H1 (cell line): ENCODE data around the gene CPPED1. TPM values are rescaled to one million over a fixed set of nuclear protein-coding genes. Genes with fewer than 3 reads are reported as not detected.

Experiments used
- CTCF ChIA-PET: fragments of 300-600 bp; sonication (Branson Sonifier 250); formaldehyde crosslinking; loops from one replicate; lab custom pipeline; 2021; ENCODE audit not compliant: partially characterized antibody; lab: Charles Lee
- POLR2A ChIA-PET: fragments of 300-600 bp; sonication (Branson Sonifier 250); formaldehyde crosslinking; loops from one replicate; lab custom pipeline; 2021; ENCODE audit warnings: inconsistent platforms; ENCODE audit not compliant: partially characterized antibody; lab: Charles Lee
- DNase-seq, 2 experiments: peaks; one replicate each; pipeline versions ENCODE4 v3.0.0 to v3.0.0-alpha.2; 2010 to 2022; ENCODE audit warnings: low spot score in 2 of 2, low read depth in 1 of 2, mixed read lengths in 1 of 2
- FAIRE-seq: peaks from 2 replicates; lab custom pipeline; 2011; peaks lifted over from hg19 to GRCh38; lab: Jason Lieb, UNC
- H2AFZ ChIP-seq: 2 replicates; pipeline ENCODE4 v1.8.1; 2012; ENCODE audit warnings: low read length, inconsistent platforms
- H2AK5ac ChIP-seq: 2 replicates; pipeline ENCODE4 v1.6.1; 2013; ENCODE audit warnings: low read depth, low read length
- H2BK120ac ChIP-seq: replicated peaks from 2 replicates; pipeline ENCODE3; 2013; ENCODE audit warnings: low read depth, low read length, inconsistent platforms
- H2BK12ac ChIP-seq: 2 replicates; pipeline ENCODE4 v1.6.1; 2013; ENCODE audit warnings: low read depth, low read length
- H2BK15ac ChIP-seq: 2 replicates; pipeline ENCODE4 v1.6.1; 2013; ENCODE audit warnings: low read length
- H2BK20ac ChIP-seq: 2 replicates; pipeline ENCODE4 v1.6.1; 2013; ENCODE audit warnings: low read length
- H2BK5ac ChIP-seq: 2 replicates; pipeline ENCODE4 v1.6.1; 2013; ENCODE audit warnings: low read depth, low read length
- H3K14ac ChIP-seq: 2 replicates; pipeline ENCODE4 v1.6.1; 2013; ENCODE audit warnings: inconsistent platforms; ENCODE audit not compliant: insufficient read length
- H3K18ac ChIP-seq: 2 replicates; pipeline ENCODE4 v1.6.1; 2013; ENCODE audit warnings: low read length; ENCODE audit errors: extremely low read depth
- H3K23ac ChIP-seq: 2 replicates; pipeline ENCODE4 v1.6.1; 2013; ENCODE audit warnings: inconsistent platforms; ENCODE audit not compliant: insufficient read length
- H3K23me2 ChIP-seq: 2 replicates; pipeline ENCODE4 v1.6.1; 2013; ENCODE audit warnings: low read depth, low read length
- H3K27ac ChIP-seq: 2 replicates; pipeline ENCODE4 v1.6.1; 2011; ENCODE audit warnings: low read depth, low read length, inconsistent platforms
- H3K27me3 ChIP-seq, 4 experiments: replicated peaks in 1 of 4; 1 replicate in 1 of 4; 2 replicates in 3 of 4; pipeline versions ENCODE4 v1.6.1 to v1.8.1; 2011 to 2013; ENCODE audit warnings: low read length in 3 of 4, mild to moderate bottlenecking in 3 of 4, inconsistent platforms in 2 of 4, mixed read lengths in 2 of 4, moderate library complexity in 1 of 4; ENCODE audit not compliant: control insufficient read depth in 3 of 4, insufficient read depth in 3 of 4; ENCODE audit errors: extremely low read depth in 1 of 4
- H3K36me3 ChIP-seq, 4 experiments: 2 replicates each; pipeline versions ENCODE4 v1.6.1 to v1.8.1; 2011 to 2013; ENCODE audit warnings: mild to moderate bottlenecking in 4 of 4, low read length in 3 of 4, moderate library complexity in 2 of 4, control low read depth in 1 of 4, inconsistent platforms in 1 of 4; ENCODE audit not compliant: insufficient read depth in 4 of 4, control insufficient read depth in 2 of 4
- H3K4ac ChIP-seq: replicated peaks from 2 replicates; pipeline ENCODE3; 2013; ENCODE audit warnings: low read length, low read depth, mixed read lengths, inconsistent platforms; ENCODE audit not compliant: insufficient read length
- H3K4me1 ChIP-seq, 4 experiments: replicated peaks in 1 of 4; 1 replicate in 1 of 4; 2 replicates in 3 of 4; pipeline versions ENCODE4 v1.6.1 to v1.8.1; 2011 to 2013; ENCODE audit warnings: low read length in 3 of 4, inconsistent platforms in 2 of 4, mixed read lengths in 1 of 4; ENCODE audit not compliant: insufficient read depth in 4 of 4, control insufficient read depth in 3 of 4
- H3K4me2 ChIP-seq, 2 experiments: 2 replicates each; pipeline versions ENCODE4 v1.6.1 to v1.8.1; 2011 to 2013; ENCODE audit warnings: low read depth in 2 of 2, low read length in 2 of 2, control low read depth in 1 of 2, inconsistent platforms in 1 of 2, mild to moderate bottlenecking in 1 of 2; ENCODE audit not compliant: insufficient read depth in 1 of 2
- H3K4me3 ChIP-seq, 4 experiments: fragments of 200-600, 300-600 bp in 1 of 4; sonication (generic), shearing (Covaris generic), sonication (Bioruptor Twin) in 1 of 4; 2 replicates each; pipeline versions ENCODE4 v1.5.1 to v1.8.1; 2011 to 2016; ENCODE audit warnings: low read length in 4 of 4, low read depth in 3 of 4, control low read depth in 2 of 4, inconsistent platforms in 2 of 4, mild to moderate bottlenecking in 2 of 4, mixed read lengths in 1 of 4, moderate library complexity in 1 of 4; ENCODE audit not compliant: insufficient read depth in 2 of 4; ENCODE audit errors: extremely low read depth in 1 of 4
- H3K56ac ChIP-seq: replicated peaks from 2 replicates; pipeline ENCODE3; 2013; ENCODE audit warnings: low read depth, mild to moderate bottlenecking, mixed read lengths, low read length, inconsistent platforms; ENCODE audit not compliant: insufficient read length
- H3K79me1 ChIP-seq: 2 replicates; pipeline ENCODE4 v1.6.1; 2013; ENCODE audit warnings: low read depth, low read length, control low read depth
- H3K79me2 ChIP-seq, 2 experiments: 2 replicates each; pipeline versions ENCODE4 v1.6.1 to v1.8.1; 2012 to 2013; ENCODE audit warnings: low read length in 2 of 2, mild to moderate bottlenecking in 2 of 2, inconsistent platforms in 1 of 2; ENCODE audit not compliant: insufficient read depth in 2 of 2, control insufficient read depth in 1 of 2
- H3K9ac ChIP-seq, 4 experiments: replicated peaks in 1 of 4; 1 replicate in 1 of 4; 2 replicates in 3 of 4; pipeline versions ENCODE4 v1.6.1 to v1.8.1; 2011 to 2013; ENCODE audit warnings: low read depth in 3 of 4, low read length in 3 of 4, control low read depth in 2 of 4, mild to moderate bottlenecking in 2 of 4, moderate library complexity in 2 of 4, inconsistent platforms in 1 of 4; ENCODE audit errors: extremely low read depth in 1 of 4
- H3K9me3 ChIP-seq, 2 experiments: 2 replicates each; pipeline versions ENCODE4 v1.6.1 to v1.8.1; 2012 to 2013; ENCODE audit warnings: mild to moderate bottlenecking in 2 of 2, moderate library complexity in 2 of 2, control low read depth in 1 of 2, inconsistent platforms in 1 of 2, low read depth in 1 of 2, low read length in 1 of 2, mixed read lengths in 1 of 2; ENCODE audit not compliant: insufficient read depth in 2 of 2
- H4K20me1 ChIP-seq, 2 experiments: replicated peaks in 1 of 2; 2 replicates each; pipeline versions ENCODE3 to v1.8.1; 2011 to 2013; ENCODE audit warnings: inconsistent platforms in 2 of 2, low read length in 2 of 2, mild to moderate bottlenecking in 1 of 2; ENCODE audit not compliant: insufficient read depth in 2 of 2, control insufficient read depth in 1 of 2
- H4K5ac ChIP-seq: 2 replicates; pipeline ENCODE4 v1.6.1; 2013; ENCODE audit warnings: low read length, low read depth, mixed read lengths, inconsistent platforms; ENCODE audit not compliant: insufficient read length
- H4K8ac ChIP-seq: 2 replicates; pipeline ENCODE4 v1.8.0; 2013; ENCODE audit warnings: mild to moderate bottlenecking, moderate library complexity, low read length, inconsistent platforms; ENCODE audit not compliant: insufficient read depth; ENCODE audit errors: extremely low read depth
- H4K91ac ChIP-seq: replicated peaks from 2 replicates; pipeline ENCODE3; 2013; ENCODE audit warnings: low read length, mixed read lengths, inconsistent platforms; ENCODE audit not compliant: insufficient read length
- CHD1 ChIP-seq: IDR thresholded peaks from 2 replicates; pipeline ENCODE4 v1.6.1; 2012; ENCODE audit warnings: low read depth, low read length, improper control_type of control experiment
- CTBP2 ChIP-seq: IDR thresholded peaks from 2 replicates; pipeline ENCODE4 v1.7.0; 2011; ENCODE audit warnings: borderline replicate concordance, mild to moderate bottlenecking, moderate library complexity, mixed read lengths, low read length; ENCODE audit not compliant: insufficient read depth, insufficient read length
- NRF1 ChIP-seq: IDR thresholded peaks from 2 replicates; pipeline ENCODE4 v1.6.1; 2011; ENCODE audit warnings: mild to moderate bottlenecking, low read depth, low read length, improper control_type of control experiment
- RXRA ChIP-seq: IDR thresholded peaks from 2 replicates; pipeline ENCODE4 v1.6.1; 2011; ENCODE audit warnings: low read depth, mild to moderate bottlenecking, low read length, moderate library complexity; ENCODE audit not compliant: insufficient read depth
- TBP ChIP-seq: IDR thresholded peaks from 2 replicates; pipeline ENCODE4 v1.6.1; 2011; ENCODE audit warnings: low read depth, low read length, improper control_type of control experiment
- TCF12 ChIP-seq: IDR thresholded peaks from 2 replicates; pipeline ENCODE4 v1.6.1; 2011; ENCODE audit warnings: low read depth, mild to moderate bottlenecking, low read length
- TEAD4 ChIP-seq: IDR thresholded peaks from 2 replicates; pipeline ENCODE4 v1.6.1; 2012; ENCODE audit warnings: low read depth, low read length, inconsistent platforms, mixed read lengths
- WGBS, 2 experiments: shearing (Covaris generic) in 1 of 2; methylation state at CpG; one replicate each; pipeline versions ENCODE4 v1.1.6 to v1.1.7; 2013 to 2015; ENCODE audit warnings: low lambda C conversion rate in 2 of 2, mixed read lengths in 2 of 2, inconsistent platforms in 1 of 2, low coverage in 1 of 2, missing lambda C conversion rate in 1 of 2; ENCODE audit not compliant: insufficient replicate concordance in 2 of 2, insufficient coverage in 1 of 2, insufficient read length in 1 of 2; ENCODE audit errors: extremely low coverage in 1 of 2, missing lambda C conversion rate in 1 of 2; 5-methylcytosine and 5-hydroxymethylcytosine counted together
- polyA plus RNA-seq, 7 experiments: library from polyadenylated mRNA; depleted of rRNA in 3 of 7; stranded (reverse) in 5 of 7; unstranded in 2 of 7; fragments of >200 nt in 5 of 7; fragments of 200-250 nt in 2 of 7; gene quantifications; 1 replicate in 5 of 7; 2 replicates in 1 of 7; 4 replicates in 1 of 7; pipeline versions ENCODE4 v1.2.1 to v1.2.3, GENCODE V29; 2011 to 2013; ENCODE audit warnings: missing spikeins in 2 of 7, mixed read lengths in 2 of 7
- total RNA-seq: library from RNA; stranded (reverse); fragmentation: NEBNext Ultra II Directional; extraction: Animal tissue kit (Norgen Biotek cat#: 25700); gene quantifications from 2 replicates; pipeline ENCODE4 v1.2.1, GENCODE V29; 2021
- TF ChIP-seq, protein P1 (sequence below): IDR thresholded peaks from 2 replicates; pipeline ENCODE4 v1.6.1; 2012; ENCODE audit warnings: low read length, inconsistent platforms
- TF ChIP-seq, protein P2 (sequence below): IDR thresholded peaks from 2 replicates; pipeline ENCODE4 v1.6.1; 2012; ENCODE audit warnings: inconsistent platforms

The CPPED1 gene
- total and polyA plus RNA-seq, 2 of the 8 experiments (the other 6 are each of a cell fraction or from before 2014, with no cell fraction given) = 3.5 to 11.2 TPM

- ChIA-PET CTCF (interaction anchor here (2.3 kb wide), 1 partner anchor 199 kb away, joined by 5 read pairs; no protein-coding TSS in a partner anchor), POLR2A (interaction anchor here (0.6 kb wide), 1 partner anchor 83 kb away, joined by 3 read pairs; no protein-coding TSS in a partner anchor)
- peaks cover 0 to 1% of the 10 kb centered on the region in 2 experiments for H4K20me1 ChIP-seq
- no peak overlapping the region for H2BK120ac ChIP-seq
- H3K18ac ChIP-seq = no peak overlapping the region
- DNase-seq (no peak), FAIRE-seq (no peak)
- no peak overlapping the region for H2AFZ ChIP-seq
- no peaks in the 10 kb centered on the region for H3K36me3 ChIP-seq
- no peak overlapping the region for H2BK5ac ChIP-seq
- no peaks in the 10 kb centered on the region for H3K27me3 ChIP-seq
- H3K4ac ChIP-seq = no peak overlapping the region
- no peak overlapping the region for H2AK5ac ChIP-seq
- H3K4me1 ChIP-seq = no peaks in the 10 kb centered on the region
- H3K79me2 ChIP-seq = no peaks in the 10 kb centered on the region
- H3K14ac ChIP-seq = no peak overlapping the region
- H3K9me3 ChIP-seq = no peaks in the 10 kb centered on the region
- no peak overlapping the region for H4K8ac ChIP-seq
- no peak overlapping the region for H2BK15ac ChIP-seq
- H3K56ac ChIP-seq = no peak overlapping the region
- H3K9ac ChIP-seq = no peak overlapping the region
- H2BK20ac ChIP-seq = no peak overlapping the region
- H3K4me3 ChIP-seq = no peak overlapping the region
- H2BK12ac ChIP-seq = no peak overlapping the region
- H3K79me1 ChIP-seq = no peaks in the 10 kb centered on the region
- no peak overlapping the region for H3K4me2 ChIP-seq
- no peaks in the 10 kb centered on the region for H3K23me2 ChIP-seq
- H3K23ac ChIP-seq = no peak overlapping the region
- 94% methylated on average over 8 of the region's 8 CpGs; no CpG with 5 or more reads in 1 of the 2 experiments for WGBS, 2 experiments
- H3K27ac ChIP-seq = no peak overlapping the region
- no peak overlapping the region for H4K5ac ChIP-seq
- no peak overlapping the region for H4K91ac ChIP-seq
- TF ChIP-seq CTBP2 = no peak
- TF ChIP-seq TEAD4 = no peak
- TF ChIP-seq, protein P1, sequence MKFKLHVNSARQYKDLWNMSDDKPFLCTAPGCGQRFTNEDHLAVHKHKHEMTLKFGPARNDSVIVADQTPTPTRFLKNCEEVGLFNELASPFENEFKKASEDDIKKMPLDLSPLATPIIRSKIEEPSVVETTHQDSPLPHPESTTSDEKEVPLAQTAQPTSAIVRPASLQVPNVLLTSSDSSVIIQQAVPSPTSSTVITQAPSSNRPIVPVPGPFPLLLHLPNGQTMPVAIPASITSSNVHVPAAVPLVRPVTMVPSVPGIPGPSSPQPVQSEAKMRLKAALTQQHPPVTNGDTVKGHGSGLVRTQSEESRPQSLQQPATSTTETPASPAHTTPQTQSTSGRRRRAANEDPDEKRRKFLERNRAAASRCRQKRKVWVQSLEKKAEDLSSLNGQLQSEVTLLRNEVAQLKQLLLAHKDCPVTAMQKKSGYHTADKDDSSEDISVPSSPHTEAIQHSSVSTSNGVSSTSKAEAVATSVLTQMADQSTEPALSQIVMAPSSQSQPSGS = no peak
- TF ChIP-seq, protein P2, sequence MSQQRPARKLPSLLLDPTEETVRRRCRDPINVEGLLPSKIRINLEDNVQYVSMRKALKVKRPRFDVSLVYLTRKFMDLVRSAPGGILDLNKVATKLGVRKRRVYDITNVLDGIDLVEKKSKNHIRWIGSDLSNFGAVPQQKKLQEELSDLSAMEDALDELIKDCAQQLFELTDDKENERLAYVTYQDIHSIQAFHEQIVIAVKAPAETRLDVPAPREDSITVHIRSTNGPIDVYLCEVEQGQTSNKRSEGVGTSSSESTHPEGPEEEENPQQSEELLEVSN = no peak
- TF ChIP-seq TCF12 = no peak
- TF ChIP-seq CHD1 = no peak
- no peak for TF ChIP-seq NRF1
- no peak for TF ChIP-seq TBP
- TF ChIP-seq RXRA = no peak
Measured at GRCh38 chr16:12773221-12773620, 30.5 kb downstream of the CPPED1 start.
